HG03558 (cell line): ENCODE results near the gene KCTD19.

Experiments used
- ATAC-seq: cut with Tn5 transposase; IDR thresholded peaks from one replicate; pipeline ENCODE4 v1.9.1; 2021; ENCODE audit warnings: moderate number of reproducible peaks; ENCODE audit not compliant: unreplicated experiment; ENCODE audit errors: extremely low read depth

Gene KCTD19

DNA sequence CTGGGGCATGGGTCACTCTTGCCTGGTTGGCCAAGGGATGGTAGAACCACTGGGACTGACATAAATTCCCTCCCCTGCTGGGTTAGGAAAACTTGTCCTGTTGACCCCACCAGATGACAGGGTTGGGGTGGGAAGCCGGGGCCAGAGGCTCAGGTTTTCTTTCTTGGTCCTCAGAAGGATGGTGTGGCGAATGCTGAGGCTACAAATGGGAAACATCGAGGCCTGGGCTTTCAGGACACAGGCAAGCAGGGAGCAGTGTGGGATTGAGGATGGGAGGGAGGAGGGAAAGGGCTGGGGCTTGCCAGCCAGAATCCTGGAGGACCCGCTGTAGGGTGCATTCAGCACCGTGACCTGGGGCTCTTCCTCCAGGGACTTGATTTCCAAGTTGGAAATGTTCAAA lies 61.7 kb downstream of the KCTD19 start:
- ATAC-seq: no peak

- no peak for ATAC-seq
Observed at GRCh38 chr16:67264277-67264676, 62.3 kb downstream of the KCTD19 start.

GRCh38 chr16:67263201-67263600 lies 63.3 kb downstream of the KCTD19 start:
- no peak for ATAC-seq

GRCh38 chr16:67260426-67261063 lies 66.0 kb downstream of the KCTD19 start:
- ATAC-seq: no peak

GRCh38 chr16:67259705-67260104 lies 66.8 kb downstream of the KCTD19 start:
- ATAC-seq: no peak

GRCh38 chr16:67258161-67258835 lies 68.2 kb downstream of the KCTD19 start:
- no peak for ATAC-seq

- ATAC-seq: no peak
Observed at GRCh38 chr16:67257486-67258160, 68.9 kb downstream of the KCTD19 start.

DNA sequence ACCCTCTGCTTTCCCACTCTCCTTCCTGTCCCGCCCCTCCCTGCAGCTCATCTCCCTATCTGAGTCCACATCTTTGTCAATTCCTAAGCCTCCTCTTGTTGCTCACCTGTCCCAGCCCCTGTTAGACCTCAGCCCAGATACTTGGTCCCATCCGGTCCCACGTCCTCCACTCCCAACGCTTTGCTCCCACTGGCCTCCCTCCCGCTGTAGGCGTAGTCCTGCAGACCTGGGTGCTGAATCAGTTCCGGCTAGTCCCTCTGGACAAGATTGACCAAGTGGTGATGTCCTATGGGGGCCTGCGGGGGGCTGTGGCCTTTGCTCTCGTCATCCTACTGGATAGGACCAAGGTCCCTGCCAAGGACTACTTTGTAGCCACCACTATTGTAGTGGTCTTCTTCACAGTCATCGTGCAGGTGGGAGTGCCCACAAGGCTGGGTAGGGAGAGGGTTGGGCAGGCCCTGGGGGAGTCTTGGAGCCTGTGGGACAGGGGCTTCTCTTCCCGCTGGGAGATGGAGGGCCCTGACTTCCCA lies 69.8 kb downstream of the KCTD19 start:
- no peak for ATAC-seq

DNA sequence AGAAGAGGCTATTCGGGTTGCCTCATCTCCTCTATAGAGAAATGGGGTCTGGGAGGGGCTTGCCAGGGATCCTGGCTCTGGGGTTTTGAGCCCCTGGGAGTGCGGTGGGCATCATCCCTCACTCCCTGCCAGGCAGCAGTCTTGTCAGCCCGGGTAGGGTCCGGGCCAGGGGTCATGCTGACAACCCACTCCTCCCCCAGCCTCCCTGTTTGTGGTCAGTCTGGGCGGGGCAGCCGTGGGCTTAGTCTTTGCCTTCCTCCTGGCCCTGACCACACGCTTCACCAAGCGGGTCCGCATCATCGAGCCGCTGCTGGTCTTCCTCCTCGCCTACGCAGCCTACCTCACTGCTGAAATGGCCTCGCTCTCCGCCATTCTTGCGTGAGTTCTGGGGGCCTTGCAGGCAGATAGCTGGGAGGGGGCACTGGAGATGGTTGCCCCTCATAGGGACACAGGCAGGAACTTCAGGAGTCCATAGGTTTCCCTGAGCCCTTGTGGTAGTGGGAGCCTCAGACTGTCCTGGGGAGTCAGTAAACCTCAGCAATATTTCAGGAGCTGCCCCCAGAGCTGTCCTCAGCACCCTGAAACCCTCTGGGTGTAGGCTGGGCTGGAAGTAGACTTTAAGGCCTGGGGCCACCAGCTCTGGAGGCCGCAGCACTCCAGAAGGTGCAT lies 70.9 kb downstream of the KCTD19 start:
- ATAC-seq: no peak

DNA sequence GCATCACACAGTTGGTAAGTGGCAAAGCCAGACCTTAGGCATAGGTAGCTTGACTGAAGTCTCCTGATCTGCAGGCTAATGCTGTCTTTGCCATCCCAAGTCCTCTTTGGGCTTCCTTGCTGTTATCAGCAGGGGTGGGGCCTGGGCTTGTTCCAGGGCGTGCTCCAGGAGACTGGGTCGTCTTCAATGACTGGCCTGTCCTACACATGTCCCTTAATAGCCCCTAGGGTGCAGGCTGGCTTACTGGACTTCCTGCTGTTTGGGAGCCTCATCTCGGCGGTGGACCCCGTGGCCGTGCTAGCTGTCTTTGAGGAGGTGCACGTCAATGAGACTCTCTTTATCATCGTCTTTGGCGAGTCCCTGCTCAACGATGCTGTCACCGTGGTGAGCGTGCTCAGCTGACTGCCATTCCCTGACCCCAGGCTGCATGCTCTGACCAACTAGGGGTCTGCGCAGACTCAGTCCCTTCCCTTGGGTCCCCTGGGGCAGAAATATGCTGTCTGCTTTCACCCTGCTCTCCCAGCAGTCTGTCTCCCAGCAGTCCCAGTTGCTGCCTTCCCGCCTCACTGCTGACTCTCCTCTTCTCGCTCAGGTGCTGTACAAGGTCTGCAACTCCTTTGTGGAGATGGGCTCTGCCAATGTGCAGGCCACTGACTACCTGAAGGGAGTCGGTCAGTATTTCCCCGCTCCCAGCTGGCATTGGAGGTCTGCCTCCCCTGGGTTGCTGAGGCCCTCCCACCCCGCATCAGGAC lies 71.6 kb downstream of the KCTD19 start:
- no peak for ATAC-seq

- ATAC-seq: no peak
Observed at GRCh38 chr16:67252609-67253497, 73.7 kb downstream of the KCTD19 start.

GRCh38 chr16:67250045-67250327 lies 76.6 kb downstream of the KCTD19 start:
- no peak for ATAC-seq

DNA sequence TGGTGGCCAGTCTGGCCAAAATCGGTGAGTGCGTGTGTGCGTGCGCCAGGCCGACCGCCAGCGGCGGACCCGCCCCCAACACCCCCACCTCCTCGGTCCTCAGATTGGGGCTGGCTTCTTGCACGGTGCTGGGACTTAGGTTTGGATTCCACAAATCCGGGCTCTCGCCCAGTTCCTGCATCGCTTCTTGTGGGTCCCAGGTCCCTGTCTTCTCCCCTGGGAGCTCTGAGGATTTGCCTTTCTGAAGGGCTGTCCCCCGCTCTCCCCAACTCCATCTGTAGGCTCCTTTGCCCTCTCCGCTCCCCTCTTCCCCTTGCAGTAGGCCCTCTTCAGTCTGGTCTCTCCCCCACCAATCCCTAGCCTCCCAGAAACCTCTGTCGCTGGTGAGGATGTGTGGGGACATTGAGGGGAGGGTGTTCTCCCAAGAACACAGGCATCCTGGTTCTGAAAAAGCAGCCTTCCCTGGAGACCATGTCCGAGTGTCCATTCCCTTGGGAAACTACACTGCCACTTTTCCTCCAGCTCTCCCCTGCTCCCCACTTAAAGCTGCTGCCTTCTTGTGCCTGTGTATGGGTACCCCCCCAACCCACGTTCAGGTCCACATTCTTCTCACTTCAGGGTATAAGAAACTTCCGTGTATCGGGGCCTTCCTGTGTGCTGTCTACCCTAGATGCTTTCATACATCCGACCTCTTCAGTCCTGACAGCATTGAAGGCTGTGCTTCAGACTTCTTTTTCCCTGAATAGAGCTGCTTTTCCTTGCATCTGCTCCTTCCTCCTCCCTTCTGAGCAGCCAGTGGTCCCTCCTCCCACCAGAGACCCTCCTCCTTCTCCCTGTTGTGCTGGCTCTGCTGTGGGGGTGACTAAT lies 77.1 kb downstream of the KCTD19 start:
- no peak for ATAC-seq

- no peak for ATAC-seq
Observed at GRCh38 chr16:67248401-67249177, 78.0 kb downstream of the KCTD19 start, which contains the start of gene SLC9A5. Gene SLC9A5, plus strand, starts transcription at chr16:67248979. Its CDS starts 36 bp downstream, at chr16:67249015.

DNA sequence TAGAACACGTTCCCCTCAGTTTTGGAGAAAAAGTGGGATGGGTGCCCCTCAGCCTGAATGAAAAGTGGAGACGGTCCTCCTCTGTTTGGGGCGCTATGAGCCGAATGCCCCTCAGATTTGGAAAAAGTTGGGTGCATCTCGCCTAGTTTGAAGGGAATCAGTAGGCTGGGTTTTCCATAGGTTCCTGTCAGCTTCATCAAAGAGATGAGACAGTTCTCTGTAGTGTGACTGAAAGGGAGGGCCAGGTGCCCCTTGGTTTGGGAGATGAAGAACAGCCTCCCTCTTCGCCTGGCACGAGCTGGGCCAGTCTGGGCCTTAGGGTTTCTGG lies 78.5 kb downstream of the KCTD19 start:
- no peak for ATAC-seq

- peak; percentile 38 for ATAC-seq
Observed at GRCh38 chr16:67247192-67248072, 79.1 kb downstream of the KCTD19 start, which contains the start of gene FHOD1. Gene FHOD1, minus strand, starts transcription at chr16:67247481. Its CDS starts 71 bp downstream, at chr16:67247410.

DNA sequence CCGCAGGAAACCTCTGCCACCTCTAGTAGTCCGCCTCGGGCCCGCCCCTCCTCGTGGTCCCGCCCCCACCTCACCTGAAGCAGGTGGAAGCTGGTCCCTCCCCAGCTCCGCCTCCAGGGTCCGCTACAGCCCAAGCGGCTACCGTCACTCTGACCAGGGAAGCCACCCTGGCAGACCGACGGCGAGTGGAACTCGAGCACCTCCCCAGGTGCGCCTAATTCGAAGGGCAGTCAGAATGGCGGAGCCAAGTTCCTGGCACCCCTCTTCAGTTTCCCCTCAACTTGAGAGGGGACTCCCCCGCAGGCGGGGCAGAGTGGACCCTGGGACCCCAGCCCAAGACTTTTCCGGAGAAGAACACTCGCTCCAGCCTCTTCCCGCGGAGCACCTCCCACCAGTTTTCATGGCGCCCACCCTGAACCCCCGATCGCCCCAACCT lies 79.8 kb downstream of the KCTD19 start:
- no peak for ATAC-seq
